K562 (cell line): ENCODE measurements around the gene PDE11A. TPM values are rescaled to one million over a fixed set of nuclear protein-coding genes. Genes with fewer than 3 reads are reported as not detected.
A peak's percentile ranks its signal among the peaks of the same experiment; 100 is the strongest.

ENCODE experiments used
- ATAC-seq: fragments of 200-7000 bp; cut with Tn5 transposase; 3 replicates; pipeline ENCODE4 v1.9.1; 2020; ENCODE audit warnings: moderate library complexity
- BruUV-seq: library from RNA; stranded (reverse); fragments of 400-500 nt; replicated peaks from 2 replicates; lab custom pipeline; 2021; lab: Mats Ljungman, UMichigan
- CTCF ChIA-PET: fragments of 300-600 bp; formaldehyde crosslinking; extraction: SDS; loops from one replicate; lab custom pipeline; 2021; ENCODE audit warnings: low intra/inter-chr PET ratio; lab: Yijun Ruan, JAX
- POLR2A ChIA-PET: fragments of 300-600, 350-650 bp; sonication (Branson Sonifier 250); formaldehyde crosslinking; extraction: SDS; loops from one replicate; lab custom pipeline; 2021; ENCODE audit warnings: antibody characterized with exemption, inconsistent platforms; lab: Yijun Ruan, JAX
- DNase-seq, 4 experiments: peaks; one replicate each; pipeline versions ENCODE4 v3.0.0 to v3.0.0-alpha.2; 2011 to 2018; ENCODE audit warnings: low spot score in 3 of 4, mixed read lengths in 3 of 4; ENCODE audit errors: extremely low read depth in 1 of 4
- FAIRE-seq: peaks from 2 replicates; lab custom pipeline; 2011; peaks lifted over from hg19 to GRCh38; lab: Jason Lieb, UNC
- H2AFZ ChIP-seq: 2 replicates; pipeline ENCODE4 v1.6.0; 2011; ENCODE audit warnings: low read depth, low read length, control low read depth, inconsistent platforms
- H3K27ac ChIP-seq: fragments of 200-600 bp; 3 replicates; pipeline ENCODE4 v1.8.0; 2011; ENCODE audit warnings: low read depth, mild to moderate bottlenecking, control low read depth, inconsistent platforms, low read length, moderate library complexity, mixed read lengths; ENCODE audit errors: extremely low read depth
- H3K27me3 ChIP-seq, 2 experiments: fragments of 300-600 bp in 1 of 2; 2 replicates in 1 of 2; 3 replicates in 1 of 2; pipeline versions ENCODE4 v1.6.0 to v1.8.0; 2011; ENCODE audit warnings: inconsistent platforms in 2 of 2, low read length in 2 of 2, mild to moderate bottlenecking in 1 of 2, mixed read lengths in 1 of 2, moderate library complexity in 1 of 2; ENCODE audit not compliant: control insufficient read depth in 2 of 2, insufficient read depth in 2 of 2
- H3K36me3 ChIP-seq: fragments of 300-600 bp; 3 replicates; pipeline ENCODE4 v1.8.0; 2011; ENCODE audit warnings: mild to moderate bottlenecking, low read length, inconsistent platforms; ENCODE audit not compliant: control insufficient read depth, insufficient read depth
- H3K4me1 ChIP-seq, 2 experiments: fragments of 200-600 bp in 1 of 2; replicated peaks in 1 of 2; 2 replicates in 1 of 2; 3 replicates in 1 of 2; pipeline versions ENCODE4 v1.5.1 to v1.8.0; 2011; ENCODE audit warnings: inconsistent platforms in 2 of 2, low read length in 2 of 2, mild to moderate bottlenecking in 1 of 2, mixed read lengths in 1 of 2, moderate library complexity in 1 of 2; ENCODE audit not compliant: control insufficient read depth in 2 of 2, insufficient read depth in 2 of 2
- H3K4me2 ChIP-seq: 2 replicates; pipeline ENCODE4 v1.6.1; 2011; ENCODE audit warnings: low read length, control low read depth, inconsistent platforms, mixed read lengths; ENCODE audit not compliant: insufficient read depth
- H3K4me3 ChIP-seq: fragments of 200-600 bp; sonication (generic), shearing (Covaris generic); 2 replicates; pipeline ENCODE4 v1.5.1; 2016; ENCODE audit warnings: control low read depth, inconsistent platforms
- H3K79me2 ChIP-seq: fragments of 200-600 bp; 3 replicates; pipeline ENCODE4 v1.8.0; 2011; ENCODE audit warnings: low read length, inconsistent platforms; ENCODE audit not compliant: control insufficient read depth, insufficient read depth
- H3K9ac ChIP-seq, 2 experiments: 2 replicates each; pipeline versions ENCODE4 v1.6.0 to v1.6.1; 2011; ENCODE audit warnings: low read depth in 2 of 2, low read length in 2 of 2, control low read depth in 1 of 2, inconsistent platforms in 1 of 2, mild to moderate bottlenecking in 1 of 2, mixed read lengths in 1 of 2; ENCODE audit not compliant: insufficient read depth in 1 of 2
- H3K9me1 ChIP-seq: one replicate; pipeline ENCODE4 v1.6.0; 2011; ENCODE audit warnings: inconsistent platforms, mild to moderate bottlenecking, low read length, moderate library complexity; ENCODE audit not compliant: control insufficient read depth, insufficient read depth
- H3K9me3 ChIP-seq: replicated peaks from 2 replicates; pipeline ENCODE4 v1.5.1; 2011; ENCODE audit warnings: low read depth, low read length, inconsistent platforms; ENCODE audit not compliant: control insufficient read depth, insufficient read depth
- H4K20me1 ChIP-seq: replicated peaks from 2 replicates; pipeline ENCODE4 v1.6.1; 2011; ENCODE audit warnings: low read length, inconsistent platforms, mixed read lengths; ENCODE audit not compliant: control insufficient read depth, insufficient read depth
- CBFA2T3 ChIP-seq: fragments of 450-650 bp; IDR thresholded peaks from 2 replicates; pipeline ENCODE4 v1.6.1; 2017
- CBFB ChIP-seq: sonication (generic); formaldehyde crosslinking; IDR thresholded peaks from 2 replicates; pipeline ENCODE4 v1.4.0; 2020; ENCODE audit warnings: mild to moderate bottlenecking, missing genetic modification reagents
- KAT7 ChIP-seq: sonication (generic); formaldehyde crosslinking; IDR thresholded peaks from 2 replicates; pipeline ENCODE4 v1.8.0; 2022; ENCODE audit warnings: missing genetic modification reagents, mild to moderate bottlenecking, borderline replicate concordance
- MTF1 ChIP-seq: fragments of 250-450 bp; sonication (Bioruptor Pico); IDR thresholded peaks from 2 replicates; pipeline ENCODE4 v1.9.0; 2021; ENCODE audit warnings: moderate library complexity, mild to moderate bottlenecking, inconsistent platforms, borderline replicate concordance
- PHTF2 ChIP-seq: fragments of 250-450 bp; sonication (Bioruptor Pico); IDR thresholded peaks from 2 replicates; pipeline ENCODE4 v1.5.0; 2021; ENCODE audit warnings: mild to moderate bottlenecking
- POLR2G ChIP-seq: fragments of 200-400 bp; formaldehyde crosslinking; IDR thresholded peaks from 2 replicates; pipeline ENCODE4 v1.6.1; 2017; ENCODE audit warnings: low read depth, mild to moderate bottlenecking, antibody characterized with exemption, low read length, moderate library complexity
- SIRT6 ChIP-seq: IDR thresholded peaks from one replicate; pipeline ENCODE4 v1.6.1; 2012; ENCODE audit warnings: low read depth, mild to moderate bottlenecking, control low read depth, inconsistent platforms, low read length, moderate library complexity
- ZNF140 ChIP-seq: fragments of 250-450 bp; sonication (Bioruptor Pico); IDR thresholded peaks from 2 replicates; pipeline ENCODE4 v1.8.0; 2021; ENCODE audit warnings: moderate library complexity, mild to moderate bottlenecking, inconsistent platforms
- ZNF212 ChIP-seq: fragments of 450-650 bp; formaldehyde crosslinking; IDR thresholded peaks from 2 replicates; pipeline ENCODE4 v1.4.0; 2020; ENCODE audit warnings: mild to moderate bottlenecking
- ZNF239 ChIP-seq: fragments of 250-450 bp; sonication (Bioruptor Pico); IDR thresholded peaks from 2 replicates; pipeline ENCODE4 v1.4.0; 2020; ENCODE audit warnings: mild to moderate bottlenecking
- ZNF263 ChIP-seq: sonication (generic); formaldehyde crosslinking; IDR thresholded peaks from 2 replicates; pipeline ENCODE4 v1.8.0; 2022; ENCODE audit warnings: mild to moderate bottlenecking, missing genetic modification reagents, borderline replicate concordance
- ZZZ3 ChIP-seq: fragments of 450-650 bp; IDR thresholded peaks from 2 replicates; pipeline ENCODE4 v1.6.1; 2016; ENCODE audit warnings: antibody characterized with exemption, mild to moderate bottlenecking, moderate library complexity
- WGBS: fragments of 100-300 bp; shearing (Covaris generic); methylation state at CpG from one replicate; pipeline ENCODE4 v1.1.6; 2016; ENCODE audit warnings: low coverage, mixed read lengths; ENCODE audit not compliant: insufficient coverage; ENCODE audit errors: missing lambda C conversion rate; 5-methylcytosine and 5-hydroxymethylcytosine counted together
- in situ Hi-C: fragments of 300-500 bp; cut with MboI; formaldehyde crosslinking; loops from 4 replicates; pipeline ENCODE4 v1.15.0; 2018; ENCODE audit warnings: inconsistent platforms, mixed read lengths
- intact Hi-C: fragments of 100-400 bp; cut with micrococcal nuclease; formaldehyde crosslinking; loops from 2 replicates; pipeline ENCODE4 v1.14.2; 2022
- polyA plus RNA-seq, 8 experiments: library from polyadenylated mRNA; depleted of rRNA in 4 of 8; stranded (reverse) in 5 of 8; unstranded in 3 of 8; fragments of >200 nt; fragmentation: Nextera tagmentation in 2 of 8; fragmentation: Illumina TruSeq in 1 of 8; extraction: Ambion mirVana in 2 of 8; extraction: Trizol in 1 of 8; gene quantifications; 2 replicates each; pipeline versions ENCODE4 v1.2.1 to v1.2.3, GENCODE V29; 2011 to 2014; ENCODE audit warnings: inconsistent platforms in 1 of 8, missing spikeins in 1 of 8
- total RNA-seq, 7 experiments: library from RNA; depleted of rRNA in 6 of 7; stranded (reverse); fragments of >200 nt in 6 of 7; fragmentation: Illumina TruSeq in 2 of 7; extraction: Trizol in 2 of 7; gene quantifications; 2 replicates each; pipeline versions ENCODE4 v1.2.1 to v1.2.3, GENCODE V29; 2011 to 2021; ENCODE audit warnings: low replicate concordance in 1 of 7
- TF ChIP-seq, protein P1 (sequence below), 2 experiments: IDR thresholded peaks; 2 replicates each; pipeline ENCODE4 v1.6.1; 2012; ENCODE audit warnings: improper control_type of control experiment in 2 of 2, low read depth in 2 of 2, low read length in 2 of 2, borderline replicate concordance in 1 of 2
- TF ChIP-seq, protein P2 (sequence below): IDR thresholded peaks from 2 replicates; pipeline ENCODE4 v1.6.1; 2014; ENCODE audit warnings: antibody characterized with exemption
- TF ChIP-seq, protein P3 (sequence below): fragments of 250-450 bp; sonication (Bioruptor Pico); IDR thresholded peaks from 2 replicates; pipeline ENCODE4 v1.5.0; 2021

Gene PDE11A
- total and polyA plus RNA-seq, 9 of the 15 experiments (the other 6 are each of a cell fraction or from before 2014, with no cell fraction given) = 3.2 to 22.1 (median 5.7) TPM

DNA sequence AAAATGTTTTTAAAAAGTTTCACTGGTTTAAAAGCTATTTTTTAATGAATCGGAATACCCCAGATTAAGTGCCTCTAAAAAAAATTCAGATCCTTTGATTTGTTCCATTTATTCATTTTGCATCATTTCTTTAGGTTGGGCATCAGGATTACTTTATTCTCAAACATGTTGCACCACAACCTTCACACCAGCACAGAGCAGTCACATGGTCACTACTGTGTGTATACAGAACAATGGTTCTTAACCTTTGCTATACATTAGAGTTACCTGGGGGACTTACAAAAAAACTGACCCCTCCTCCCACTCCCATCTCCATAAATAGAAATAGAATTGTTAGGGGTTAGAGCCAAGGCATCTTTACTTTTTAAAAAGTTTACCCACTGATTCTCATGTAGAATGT is 461.8 kb downstream of the PDE11A start (continued):
- no peak for TF ChIP-seq ZNF212 (CRISPR knock-in tag)
- TF ChIP-seq POLR2G = no peak
- TF ChIP-seq SIRT6 = no peak
- TF ChIP-seq, all 486 proteins: peak for 0

DNA sequence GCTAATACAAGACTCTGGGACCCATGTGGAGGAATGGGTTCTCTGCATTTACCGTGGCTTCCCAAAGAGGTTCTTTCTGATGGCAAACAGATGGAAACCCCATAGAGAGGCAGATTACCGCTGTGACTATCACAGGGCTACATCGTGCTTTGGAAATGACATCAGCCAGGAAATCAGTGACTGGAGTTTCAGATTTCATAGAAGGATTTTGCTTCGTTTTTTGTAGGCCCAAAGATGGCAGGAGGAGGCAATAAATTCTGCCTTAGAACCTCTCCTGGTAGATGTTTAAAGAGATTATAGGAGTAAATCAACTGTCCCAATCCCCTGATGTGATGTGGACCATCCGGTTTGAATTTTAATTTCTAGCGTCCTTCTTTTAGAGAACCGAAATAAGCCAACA is 465.9 kb downstream of the PDE11A start:
- intact Hi-C loops (loop anchor here (5.0 to 10.0 kb wide), 2 partner anchors 118 to 444 kb away; no protein-coding TSS in a partner anchor), in situ Hi-C loops (no loop called here)
- 15% methylated on average over 7 of the region's 7 CpGs for WGBS
- Histone ChIP-seq H3K4me1 (no peaks in the 10 kb centered on the region), H3K4me2 (no peak overlapping the region), H3K4me3 (no peak overlapping the region), H3K9ac (no peak overlapping the region), H3K9me3 (no peaks in the 10 kb centered on the region), H3K27me3 (no peaks in the 10 kb centered on the region; a peak in 1 of 5 replicates), H3K9me1 (no peaks in the 10 kb centered on the region), H2AFZ (no peak overlapping the region), H3K27ac (no peak overlapping the region), H3K79me2 (no peaks in the 10 kb centered on the region), H4K20me1 (no peaks in the 10 kb centered on the region), H3K36me3 (no peaks in the 10 kb centered on the region)
- ChIA-PET POLR2A (interaction anchor here (0.7 kb wide), 1 partner anchor 15 kb away, joined by 3 read pairs; no protein-coding TSS in a partner anchor), CTCF (no interaction called here)
- peak; percentile 19; the same call in 1 of the 3 replicates for ATAC-seq
- FAIRE-seq = no peak
- no peak for DNase-seq
- BruUV-seq = no TSS peak
- no peak for TF ChIP-seq CBFB (CRISPR knock-in tag)
- TF ChIP-seq, protein P1, sequence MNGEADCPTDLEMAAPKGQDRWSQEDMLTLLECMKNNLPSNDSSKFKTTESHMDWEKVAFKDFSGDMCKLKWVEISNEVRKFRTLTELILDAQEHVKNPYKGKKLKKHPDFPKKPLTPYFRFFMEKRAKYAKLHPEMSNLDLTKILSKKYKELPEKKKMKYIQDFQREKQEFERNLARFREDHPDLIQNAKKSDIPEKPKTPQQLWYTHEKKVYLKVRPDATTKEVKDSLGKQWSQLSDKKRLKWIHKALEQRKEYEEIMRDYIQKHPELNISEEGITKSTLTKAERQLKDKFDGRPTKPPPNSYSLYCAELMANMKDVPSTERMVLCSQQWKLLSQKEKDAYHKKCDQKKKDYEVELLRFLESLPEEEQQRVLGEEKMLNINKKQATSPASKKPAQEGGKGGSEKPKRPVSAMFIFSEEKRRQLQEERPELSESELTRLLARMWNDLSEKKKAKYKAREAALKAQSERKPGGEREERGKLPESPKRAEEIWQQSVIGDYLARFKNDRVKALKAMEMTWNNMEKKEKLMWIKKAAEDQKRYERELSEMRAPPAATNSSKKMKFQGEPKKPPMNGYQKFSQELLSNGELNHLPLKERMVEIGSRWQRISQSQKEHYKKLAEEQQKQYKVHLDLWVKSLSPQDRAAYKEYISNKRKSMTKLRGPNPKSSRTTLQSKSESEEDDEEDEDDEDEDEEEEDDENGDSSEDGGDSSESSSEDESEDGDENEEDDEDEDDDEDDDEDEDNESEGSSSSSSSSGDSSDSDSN (IDR thresholded peaks at IDR 0.05; ENCODE audit: borderline replicate concordance in 1 of 2, low read depth in 2 of 2, low read length in 2 of 2) = no peak
- no peak for TF ChIP-seq ZNF239 (CRISPR knock-in tag)
- TF ChIP-seq, protein P2, sequence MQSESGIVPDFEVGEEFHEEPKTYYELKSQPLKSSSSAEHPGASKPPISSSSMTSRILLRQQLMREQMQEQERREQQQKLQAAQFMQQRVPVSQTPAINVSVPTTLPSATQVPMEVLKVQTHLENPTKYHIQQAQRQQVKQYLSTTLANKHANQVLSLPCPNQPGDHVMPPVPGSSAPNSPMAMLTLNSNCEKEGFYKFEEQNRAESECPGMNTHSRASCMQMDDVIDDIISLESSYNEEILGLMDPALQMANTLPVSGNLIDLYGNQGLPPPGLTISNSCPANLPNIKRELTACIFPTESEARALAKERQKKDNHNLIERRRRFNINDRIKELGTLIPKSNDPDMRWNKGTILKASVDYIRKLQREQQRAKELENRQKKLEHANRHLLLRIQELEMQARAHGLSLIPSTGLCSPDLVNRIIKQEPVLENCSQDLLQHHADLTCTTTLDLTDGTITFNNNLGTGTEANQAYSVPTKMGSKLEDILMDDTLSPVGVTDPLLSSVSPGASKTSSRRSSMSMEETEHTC = no peak
- TF ChIP-seq ZZZ3 = no peak
- TF ChIP-seq PHTF2 (CRISPR knock-in tag) = no peak
- TF ChIP-seq ZNF140 (CRISPR knock-in tag) = no peak
- TF ChIP-seq ZNF263 = no peak
- 0 out of 2 replicates have a peak, but pooled peaks have one; percentile 20 for TF ChIP-seq CBFA2T3
- no peak for TF ChIP-seq MTF1 (CRISPR knock-in tag)
- no peak for TF ChIP-seq KAT7 (CRISPR knock-in tag)
- TF ChIP-seq, protein P3, sequence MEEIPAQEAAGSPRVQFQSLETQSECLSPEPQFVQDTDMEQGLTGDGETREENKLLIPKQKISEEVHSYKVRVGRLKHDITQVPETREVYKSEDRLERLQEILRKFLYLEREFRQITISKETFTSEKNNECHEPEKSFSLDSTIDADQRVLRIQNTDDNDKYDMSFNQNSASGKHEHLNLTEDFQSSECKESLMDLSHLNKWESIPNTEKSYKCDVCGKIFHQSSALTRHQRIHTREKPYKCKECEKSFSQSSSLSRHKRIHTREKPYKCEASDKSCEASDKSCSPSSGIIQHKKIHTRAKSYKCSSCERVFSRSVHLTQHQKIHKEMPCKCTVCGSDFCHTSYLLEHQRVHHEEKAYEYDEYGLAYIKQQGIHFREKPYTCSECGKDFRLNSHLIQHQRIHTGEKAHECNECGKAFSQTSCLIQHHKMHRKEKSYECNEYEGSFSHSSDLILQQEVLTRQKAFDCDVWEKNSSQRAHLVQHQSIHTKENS (CRISPR knock-in tag) = no peak
